ENCODE results near the gene FNDC10. TPM values are rescaled to one million over a fixed set of nuclear protein-coding genes. Genes with fewer than 3 reads are reported as not detected.

FNDC10 gene
- total RNA-seq, 1 donor from 2014 or later: 11.6 TPM

DNA sequence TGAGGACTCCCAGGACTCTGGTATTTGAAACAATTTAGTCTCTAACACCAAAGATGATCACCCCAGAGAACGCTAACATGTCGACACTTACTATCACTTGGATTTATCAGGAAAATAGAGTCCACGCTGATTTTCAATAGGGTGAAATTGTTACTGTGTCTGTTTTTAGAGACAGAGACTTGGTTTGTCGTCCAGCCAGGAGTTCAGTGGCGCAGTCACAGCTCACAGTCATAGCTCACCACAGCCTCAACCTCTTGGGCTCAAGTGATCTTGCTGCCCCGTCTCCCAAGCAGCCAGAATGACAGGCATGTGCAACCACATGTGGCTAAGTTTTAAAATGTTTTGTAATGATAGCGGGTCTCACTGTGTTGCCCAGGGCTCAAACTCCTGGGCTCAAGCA is 30.6 kb downstream of the FNDC10 start:
- H3K36me3 Mint-ChIP-seq (ENCODE audit: low read depth, unreplicated experiment): peaks cover 22% of the 10 kb centered on the region
- no peak for DNase-seq (ENCODE audit: low spot score)
- TF ChIP-seq, protein P1, sequence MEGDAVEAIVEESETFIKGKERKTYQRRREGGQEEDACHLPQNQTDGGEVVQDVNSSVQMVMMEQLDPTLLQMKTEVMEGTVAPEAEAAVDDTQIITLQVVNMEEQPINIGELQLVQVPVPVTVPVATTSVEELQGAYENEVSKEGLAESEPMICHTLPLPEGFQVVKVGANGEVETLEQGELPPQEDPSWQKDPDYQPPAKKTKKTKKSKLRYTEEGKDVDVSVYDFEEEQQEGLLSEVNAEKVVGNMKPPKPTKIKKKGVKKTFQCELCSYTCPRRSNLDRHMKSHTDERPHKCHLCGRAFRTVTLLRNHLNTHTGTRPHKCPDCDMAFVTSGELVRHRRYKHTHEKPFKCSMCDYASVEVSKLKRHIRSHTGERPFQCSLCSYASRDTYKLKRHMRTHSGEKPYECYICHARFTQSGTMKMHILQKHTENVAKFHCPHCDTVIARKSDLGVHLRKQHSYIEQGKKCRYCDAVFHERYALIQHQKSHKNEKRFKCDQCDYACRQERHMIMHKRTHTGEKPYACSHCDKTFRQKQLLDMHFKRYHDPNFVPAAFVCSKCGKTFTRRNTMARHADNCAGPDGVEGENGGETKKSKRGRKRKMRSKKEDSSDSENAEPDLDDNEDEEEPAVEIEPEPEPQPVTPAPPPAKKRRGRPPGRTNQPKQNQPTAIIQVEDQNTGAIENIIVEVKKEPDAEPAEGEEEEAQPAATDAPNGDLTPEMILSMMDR (IDR thresholded peaks at IDR 0.05; ENCODE audit: unreplicated experiment): no peak
- H3K9me3 Mint-ChIP-seq (ENCODE audit: unreplicated experiment): no peaks in the 10 kb centered on the region
- peak overlapping the region; percentile 57 for H3K27ac Mint-ChIP-seq (ENCODE audit: unreplicated experiment)
- peaks cover 8% of the 10 kb centered on the region for H3K27me3 Mint-ChIP-seq (ENCODE audit: unreplicated experiment)
- H3K4me1 Mint-ChIP-seq (ENCODE audit: unreplicated experiment): peaks cover 15% of the 10 kb centered on the region
- H3K4me3 Mint-ChIP-seq (ENCODE audit: unreplicated experiment): no peak overlapping the region

DNA sequence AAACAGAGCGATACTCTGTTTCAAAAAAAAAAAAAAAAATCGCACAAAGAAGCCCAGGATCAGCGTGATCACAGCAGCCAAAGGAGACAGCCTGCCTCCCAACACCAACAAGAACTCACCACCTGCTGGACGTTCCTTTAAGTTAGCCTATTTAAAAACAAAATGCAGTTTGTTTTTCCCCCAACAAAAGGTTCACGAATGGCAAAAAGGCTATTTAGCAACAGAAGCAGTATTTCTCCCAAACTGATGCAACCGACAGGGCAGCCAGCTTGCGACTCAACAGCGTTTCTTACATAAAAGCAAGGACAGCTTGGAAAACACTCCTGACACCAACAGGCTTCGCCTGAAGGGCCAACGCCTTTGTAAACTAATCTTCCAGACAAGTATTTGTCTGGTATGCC is 32.0 kb downstream of the FNDC10 start:
- H3K4me1 Mint-ChIP-seq (ENCODE audit: unreplicated experiment): peaks cover 8% of the 10 kb centered on the region
- no peaks in the 10 kb centered on the region for H3K9me3 Mint-ChIP-seq (ENCODE audit: unreplicated experiment)
- peaks cover 22% of the 10 kb centered on the region for H3K36me3 Mint-ChIP-seq (ENCODE audit: low read depth, unreplicated experiment)
- TF ChIP-seq, protein P1 (IDR thresholded peaks at IDR 0.05; ENCODE audit: unreplicated experiment): no peak
- peaks cover 3% of the 10 kb centered on the region for H3K27me3 Mint-ChIP-seq (ENCODE audit: unreplicated experiment)
- no peak for DNase-seq (ENCODE audit: low spot score)
- H3K27ac Mint-ChIP-seq (ENCODE audit: unreplicated experiment): peak overlapping the region; percentile 14
- no peak overlapping the region for H3K4me3 Mint-ChIP-seq (ENCODE audit: unreplicated experiment)

DNA sequence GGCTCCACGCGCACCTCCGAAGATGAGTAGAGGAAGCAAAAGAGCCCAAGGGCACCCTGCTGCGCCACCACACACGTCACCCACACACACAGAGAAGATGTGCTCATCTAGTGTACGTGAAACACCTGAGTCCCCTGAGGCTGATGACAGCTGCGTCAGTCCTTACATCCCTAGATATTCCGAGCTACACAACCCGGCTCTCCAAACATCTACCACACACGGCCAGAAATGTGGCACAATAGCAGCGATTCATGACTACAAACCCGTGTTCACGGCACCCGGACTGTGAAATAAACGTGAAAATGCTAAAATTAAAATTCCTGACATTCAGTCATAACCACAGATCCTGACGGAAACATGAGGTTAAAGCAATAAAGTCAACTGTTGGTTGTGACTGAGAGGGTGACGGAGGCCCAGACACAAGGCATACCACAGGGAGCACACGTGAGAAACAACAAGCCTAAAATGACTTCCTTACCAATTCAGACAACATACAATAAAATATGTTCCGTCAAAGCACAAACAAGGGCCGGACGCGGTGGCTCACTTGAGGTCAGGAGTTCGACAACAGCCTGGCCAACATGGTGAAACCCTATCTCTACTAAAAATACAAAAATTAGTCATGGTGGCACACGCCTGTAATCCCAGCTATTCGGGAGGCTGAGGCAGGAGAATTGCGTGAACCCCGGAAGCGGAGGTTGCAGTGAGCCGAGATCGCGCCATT is 32.6 kb downstream of the FNDC10 start:
- Mint-ChIP-seq H3K36me3 (ENCODE audit: low read depth, unreplicated experiment) (peaks cover 22% of the 10 kb centered on the region), H3K9me3 (ENCODE audit: unreplicated experiment) (no peaks in the 10 kb centered on the region), H3K4me1 (ENCODE audit: unreplicated experiment) (peaks cover 8% of the 10 kb centered on the region), H3K4me3 (ENCODE audit: unreplicated experiment) (no peak overlapping the region), H3K27ac (ENCODE audit: unreplicated experiment) (peak overlapping the region; percentile 22), H3K27me3 (ENCODE audit: unreplicated experiment) (peaks cover 3% of the 10 kb centered on the region)
- DNase-seq (ENCODE audit: low spot score): no peak
- TF ChIP-seq, protein P1 (IDR thresholded peaks at IDR 0.05; ENCODE audit: unreplicated experiment): no peak

DNA sequence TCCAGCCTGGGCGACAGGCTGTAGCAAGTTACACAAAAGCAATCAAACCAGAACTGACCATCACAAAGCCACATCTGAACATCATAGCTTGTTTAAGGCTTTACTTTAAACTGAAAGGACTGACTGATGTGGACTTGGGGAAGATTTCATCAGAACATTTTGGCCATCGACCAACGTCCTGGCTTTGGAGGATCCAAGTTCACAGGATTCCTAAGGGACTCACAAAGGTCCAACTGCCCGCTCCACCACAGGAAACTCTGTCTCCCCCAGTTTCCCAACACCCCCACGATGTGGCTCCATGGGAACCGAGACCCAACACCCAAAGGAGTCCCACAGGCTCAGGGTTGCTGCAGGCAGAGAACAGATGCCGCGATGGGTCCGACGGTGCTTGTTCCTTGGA is 34.6 kb downstream of the FNDC10 start:
- no peaks in the 10 kb centered on the region for H3K9me3 Mint-ChIP-seq (ENCODE audit: unreplicated experiment)
- H3K27ac Mint-ChIP-seq (ENCODE audit: unreplicated experiment): no peak overlapping the region
- TF ChIP-seq, protein P1 (IDR thresholded peaks at IDR 0.05; ENCODE audit: unreplicated experiment): no peak
- peaks cover 7% of the 10 kb centered on the region for H3K27me3 Mint-ChIP-seq (ENCODE audit: unreplicated experiment)
- no peak overlapping the region for H3K4me3 Mint-ChIP-seq (ENCODE audit: unreplicated experiment)
- H3K36me3 Mint-ChIP-seq (ENCODE audit: low read depth, unreplicated experiment): peaks cover 19% of the 10 kb centered on the region
- peaks cover 5% of the 10 kb centered on the region for H3K4me1 Mint-ChIP-seq (ENCODE audit: unreplicated experiment)
- no peak for DNase-seq (ENCODE audit: low spot score)

DNA sequence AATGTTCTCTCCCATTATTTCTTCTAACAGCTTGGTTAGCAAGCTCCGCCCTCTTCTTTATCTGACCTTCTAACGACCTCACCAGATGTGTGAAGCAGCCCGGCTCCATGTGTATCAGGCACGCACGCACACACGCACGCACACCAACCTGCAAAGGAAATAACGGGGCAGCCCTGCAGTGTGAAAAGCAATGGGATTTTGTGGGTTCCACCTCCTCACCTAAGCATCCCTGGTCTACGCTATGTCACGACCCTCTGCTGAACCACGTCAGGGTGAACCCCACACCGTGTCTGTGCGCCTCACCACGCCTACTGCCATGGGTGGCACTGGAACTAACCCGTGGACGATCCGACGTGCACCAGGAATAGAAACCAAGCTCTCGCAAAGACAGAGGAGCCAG is 35.7 kb downstream of the FNDC10 start:
- Mint-ChIP-seq H3K9me3 (ENCODE audit: unreplicated experiment) (no peaks in the 10 kb centered on the region), H3K27ac (ENCODE audit: unreplicated experiment) (no peak overlapping the region), H3K4me3 (ENCODE audit: unreplicated experiment) (no peak overlapping the region), H3K27me3 (ENCODE audit: unreplicated experiment) (peaks cover 7% of the 10 kb centered on the region), H3K4me1 (ENCODE audit: unreplicated experiment) (peaks cover 3% of the 10 kb centered on the region), H3K36me3 (ENCODE audit: low read depth, unreplicated experiment) (peaks cover 22% of the 10 kb centered on the region)
- DNase-seq (ENCODE audit: low spot score): no peak
- TF ChIP-seq, protein P1 (IDR thresholded peaks at IDR 0.05; ENCODE audit: unreplicated experiment): no peak

Measured in endothelial cell (in vitro differentiated cells).